KBM-7 (cell line): ENCODE data around the gene SLIT1.

Experiments
- DNase-seq: peaks from one replicate; pipeline ENCODE4 v3.0.0-alpha.2; 2015
- in situ Hi-C: fragments of 300-500 bp; cut with MboI; formaldehyde crosslinking; loops from 2 replicates; pipeline ENCODE4 v1.14.3; 2020; ENCODE audit warnings: low sequenced_read_pairs, low pct_unique_long_range_greater_than_20kb, mixed read lengths

SLIT1 gene

DNA sequence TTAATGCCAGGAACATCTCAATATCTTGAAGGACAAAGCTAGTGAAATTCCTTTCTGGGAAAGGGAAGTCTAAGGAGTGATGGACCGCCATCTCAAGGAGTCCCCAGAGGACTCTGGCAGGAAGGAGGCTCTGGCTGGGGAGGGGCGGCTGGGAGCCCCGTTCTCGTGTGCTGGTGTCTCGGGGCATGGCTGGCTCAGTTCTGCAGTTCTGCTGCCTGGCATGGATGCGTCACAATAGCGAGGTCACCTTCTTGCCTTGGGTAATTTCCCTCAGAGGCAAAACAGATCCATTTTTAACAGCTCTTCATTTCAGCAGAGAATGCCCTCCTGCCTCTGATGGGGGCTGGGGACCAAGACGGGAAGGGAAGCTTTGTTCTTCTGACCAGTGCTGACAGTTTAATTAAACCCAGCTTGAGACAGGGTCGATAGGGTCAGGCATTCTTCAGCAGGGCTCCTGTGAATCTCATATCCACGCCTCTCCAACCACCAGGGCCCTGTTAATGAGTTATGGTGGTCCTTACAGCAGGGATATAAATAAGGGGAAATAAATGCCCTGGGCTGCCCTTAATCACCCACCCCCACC lies 35.7 kb downstream of the SLIT1 start:
- in situ Hi-C loops, result no loop called here
- DNase-seq, result no peak

DNA sequence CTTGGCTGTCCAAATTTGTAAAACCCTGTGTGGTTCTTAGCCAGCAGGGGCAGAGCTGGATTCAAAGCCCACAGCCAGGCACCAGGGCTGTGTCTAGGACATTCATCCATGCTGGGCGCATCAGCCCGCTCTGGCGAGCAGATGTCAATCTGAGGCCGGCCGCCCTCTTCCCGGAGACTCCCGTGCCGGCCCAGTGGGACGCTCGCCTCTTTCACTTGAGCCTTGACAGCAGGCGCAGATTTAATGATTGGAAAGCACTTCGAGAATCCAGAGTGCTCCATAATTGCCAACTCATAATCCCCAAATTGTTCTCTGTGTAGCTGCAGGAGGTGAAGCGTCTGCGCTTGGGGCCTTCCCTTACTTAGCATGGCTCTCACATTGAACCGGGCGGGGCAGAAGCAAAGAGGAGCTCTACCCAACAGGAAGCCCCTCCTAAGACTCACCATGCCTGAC lies 36.7 kb downstream of the SLIT1 start:
- DNase-seq, result no peak
- in situ Hi-C loops, result no loop called here

DNA sequence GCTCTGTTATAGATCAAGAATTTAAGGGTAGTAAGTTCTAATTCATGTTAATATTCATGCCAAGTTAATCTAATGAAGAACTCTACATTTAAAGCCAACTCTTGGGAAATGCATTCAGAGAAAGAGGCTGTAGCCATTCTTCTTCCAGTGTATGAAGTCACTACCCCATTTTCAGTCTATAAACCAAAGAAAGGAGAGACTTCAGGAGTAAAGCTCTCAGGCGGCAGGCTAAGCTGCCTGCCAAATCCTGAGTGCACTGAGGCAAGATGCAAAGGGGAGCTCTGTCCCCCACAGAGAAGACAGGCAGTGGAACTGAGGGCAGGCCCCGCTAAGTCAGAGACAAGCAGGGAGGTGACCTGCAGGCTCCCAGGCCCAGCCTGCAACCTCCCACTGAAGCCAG lies 41.5 kb downstream of the SLIT1 start:
- DNase-seq, result no peak
- in situ Hi-C loops, result no loop called here

DNA sequence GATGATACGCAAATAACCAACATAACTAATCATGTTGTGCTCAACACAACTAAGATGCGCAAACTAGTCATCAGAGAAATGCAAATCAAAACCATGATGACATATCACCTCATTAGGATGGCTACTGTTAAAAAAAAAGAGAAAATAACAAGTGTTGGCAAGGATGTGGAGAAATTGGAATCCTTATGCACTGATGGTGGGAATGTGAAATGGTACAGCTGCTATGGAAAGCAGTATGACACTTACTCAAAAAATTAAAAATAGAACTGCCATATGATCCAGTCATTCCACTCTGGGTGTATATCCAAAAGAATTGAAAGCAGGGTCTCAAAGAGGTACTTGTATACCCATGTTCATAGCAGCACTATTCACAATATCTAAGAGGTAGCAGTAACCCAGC lies 42.9 kb downstream of the SLIT1 start:
- in situ Hi-C loops, result no loop called here
- DNase-seq, result no peak

DNA sequence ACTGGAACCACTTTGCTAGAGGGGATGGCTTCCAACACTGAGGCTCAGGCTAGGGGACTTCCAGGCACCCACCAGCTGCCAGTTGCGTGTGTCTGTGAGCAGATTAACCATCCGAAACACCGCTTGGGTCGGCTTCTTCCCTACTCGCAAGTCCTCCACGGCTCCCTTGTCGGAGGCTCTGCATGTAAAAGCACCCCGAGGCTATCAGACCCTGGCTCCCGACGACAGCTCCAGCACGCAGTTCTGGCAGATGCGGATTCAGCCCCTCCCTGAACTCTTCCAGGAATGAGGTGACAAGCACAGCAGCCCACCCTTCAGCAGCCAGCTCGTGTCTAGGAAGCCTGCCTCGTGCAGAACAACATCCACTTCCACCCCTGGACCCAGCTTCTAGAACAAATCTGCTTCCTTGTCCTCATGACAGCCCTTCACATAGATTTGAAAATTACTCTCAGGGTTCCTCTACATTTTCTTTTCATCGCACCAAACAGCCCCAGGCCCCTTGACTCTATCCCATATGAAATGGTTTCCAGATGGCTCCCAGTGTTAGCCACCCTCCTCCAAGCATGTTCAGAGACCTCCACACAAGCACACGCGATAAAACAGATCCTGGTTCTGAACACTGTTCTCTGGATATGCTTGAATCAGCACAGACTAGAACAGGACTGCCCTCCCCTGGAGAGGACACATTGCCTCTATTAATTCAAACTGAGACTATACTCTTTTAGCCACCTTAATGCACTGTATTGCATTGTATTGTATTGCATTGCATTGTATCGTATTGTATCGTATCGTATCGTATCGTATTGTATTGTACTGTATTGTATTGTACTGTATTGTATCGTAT lies 44.6 kb downstream of the SLIT1 start:
- in situ Hi-C loops, result no loop called here
- no peak for DNase-seq

DNA sequence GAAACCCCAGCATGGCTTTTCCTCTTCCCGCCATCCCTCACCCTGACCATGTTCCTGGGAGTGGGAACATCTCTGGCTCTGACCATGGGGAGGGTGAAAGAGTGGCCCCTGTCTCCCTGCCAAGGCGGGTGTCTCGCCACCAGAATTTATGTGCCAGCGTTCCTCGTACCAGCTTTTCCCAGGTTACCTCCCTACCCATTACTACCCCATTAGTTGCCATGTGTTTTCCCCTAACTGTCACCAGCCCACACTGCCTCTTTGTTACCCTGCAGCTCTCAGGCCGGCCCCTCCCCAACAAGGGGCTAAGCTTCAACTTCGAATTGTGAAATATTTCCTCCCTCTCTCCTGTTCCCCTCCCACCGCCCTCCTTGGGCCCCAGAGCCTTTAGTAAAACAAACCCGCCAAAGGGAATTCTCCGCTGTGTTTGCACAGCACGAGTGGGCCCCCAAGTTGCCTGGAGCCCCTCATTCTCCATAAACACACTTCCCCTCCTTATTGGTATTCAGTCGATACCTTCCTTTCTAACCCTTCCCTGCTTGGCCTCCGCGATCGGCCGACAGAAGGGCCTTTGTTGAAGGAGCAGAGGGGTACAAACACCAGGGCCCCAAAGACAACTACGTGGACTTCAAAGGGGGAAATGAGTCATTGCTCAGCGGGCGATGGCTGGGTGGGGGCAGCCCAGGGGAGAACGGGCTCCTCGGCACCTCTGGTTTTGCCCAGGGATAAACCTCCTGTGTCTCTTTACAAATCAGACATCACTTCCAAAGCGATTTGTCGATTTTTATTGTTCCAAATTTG lies 45.5 kb downstream of the SLIT1 start:
- DNase-seq, result no peak
- in situ Hi-C loops, result no loop called here

DNA sequence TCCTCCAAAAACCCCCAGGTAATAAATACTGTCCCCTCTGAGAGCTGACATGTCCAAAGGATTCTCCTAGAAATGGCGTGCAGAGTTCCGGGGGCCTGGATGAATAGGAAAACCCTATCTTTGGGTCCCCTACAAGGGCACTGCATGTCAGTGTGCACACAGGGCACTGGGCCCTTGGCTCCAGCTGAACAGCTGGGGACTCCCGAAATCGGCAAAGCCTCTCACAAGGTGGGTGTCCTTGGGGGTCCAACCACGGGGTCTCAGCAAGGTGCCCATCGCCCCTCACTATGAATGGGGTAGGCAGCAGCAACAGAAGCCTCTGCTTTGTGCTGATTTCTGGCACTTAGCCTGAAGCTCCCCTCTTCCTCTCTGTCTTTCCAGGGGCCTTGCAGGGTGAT lies 46.1 kb downstream of the SLIT1 start:
- DNase-seq, result no peak
- in situ Hi-C loops, result no loop called here

DNA sequence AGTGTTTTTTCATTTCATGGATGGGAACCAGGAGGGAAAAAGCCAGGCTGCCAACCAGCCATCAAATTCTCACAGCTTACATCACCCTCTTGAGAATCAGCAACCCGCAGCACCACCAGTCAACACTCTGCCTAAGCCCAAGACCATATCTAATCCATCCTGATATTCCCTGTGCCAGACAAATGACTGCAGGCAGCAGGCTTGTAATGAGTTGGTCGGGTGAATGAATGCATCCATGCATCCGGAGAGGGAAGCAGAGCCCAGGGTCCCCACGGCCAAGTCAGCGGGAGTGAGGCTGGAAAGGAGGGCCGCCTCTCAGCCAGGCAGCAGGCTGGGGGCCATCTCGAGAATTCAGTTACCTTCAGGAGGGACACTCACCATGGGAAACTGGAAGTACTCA lies 46.9 kb downstream of the SLIT1 start:
- no peak for DNase-seq
- in situ Hi-C loops, result no loop called here

DNA sequence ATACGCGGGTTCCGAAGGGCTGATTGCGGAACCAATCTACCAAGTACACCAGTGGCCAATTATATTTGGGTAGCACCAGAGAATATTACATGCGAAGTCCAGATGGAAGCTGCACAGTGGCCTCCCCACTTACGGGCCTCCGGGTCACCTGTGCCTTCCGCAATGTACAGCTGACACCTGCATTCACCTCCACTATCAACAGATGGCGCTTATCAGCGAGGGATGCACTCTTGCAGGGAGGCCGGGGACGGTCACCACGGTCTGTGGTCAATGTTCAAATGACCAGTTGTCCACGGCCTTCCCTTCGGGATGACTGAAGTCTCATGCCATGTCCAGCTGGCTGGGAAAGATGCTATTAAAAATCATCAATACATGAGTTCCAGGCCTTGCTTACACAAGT lies 47.6 kb downstream of the SLIT1 start:
- in situ Hi-C loops, result no loop called here
- DNase-seq, result no peak

DNA sequence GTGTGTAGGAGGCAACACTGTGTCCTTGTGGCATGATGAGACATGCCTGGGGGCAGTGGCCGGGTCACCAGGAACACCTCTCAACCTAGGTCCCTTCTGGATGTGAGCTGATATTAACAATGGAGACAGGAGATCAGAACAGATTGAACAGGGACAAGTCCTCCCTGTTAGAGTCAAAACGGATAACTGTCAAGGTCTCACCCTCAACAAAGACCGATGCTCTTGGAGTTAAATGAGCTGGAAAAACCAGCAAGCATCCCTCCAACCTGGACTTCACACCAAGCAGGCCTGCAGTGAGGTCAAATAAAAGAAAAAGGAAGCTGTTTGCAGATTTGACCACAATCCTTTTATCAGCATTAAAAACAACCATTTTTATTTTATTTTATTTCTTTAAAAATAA lies 49.0 kb downstream of the SLIT1 start:
- in situ Hi-C loops, result no loop called here

DNA sequence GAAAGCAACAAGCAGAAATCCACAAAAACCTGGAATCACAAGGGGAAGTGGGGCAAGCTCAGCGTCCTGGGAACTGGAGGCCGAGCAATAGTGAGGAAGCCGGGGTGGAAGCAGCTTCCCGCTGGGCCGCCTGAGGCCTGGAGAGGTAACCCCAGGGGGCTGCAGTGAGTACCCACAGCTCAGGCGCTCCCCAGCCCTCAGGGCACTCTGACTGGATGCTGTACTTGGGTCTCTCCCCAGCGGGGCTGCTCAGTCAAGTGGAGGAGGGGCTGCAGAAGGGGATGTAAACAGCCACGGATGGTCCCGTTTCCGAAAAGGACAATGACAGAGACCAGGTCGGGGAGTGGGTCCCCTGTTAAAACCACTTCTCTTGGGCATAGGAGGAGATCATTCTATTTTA lies 50.3 kb downstream of the SLIT1 start:
- no peak for DNase-seq
- in situ Hi-C loops, result no loop called here

More for the DNA sequence above, 49.0 kb downstream of the SLIT1 start:
- DNase-seq, result no peak

DNA sequence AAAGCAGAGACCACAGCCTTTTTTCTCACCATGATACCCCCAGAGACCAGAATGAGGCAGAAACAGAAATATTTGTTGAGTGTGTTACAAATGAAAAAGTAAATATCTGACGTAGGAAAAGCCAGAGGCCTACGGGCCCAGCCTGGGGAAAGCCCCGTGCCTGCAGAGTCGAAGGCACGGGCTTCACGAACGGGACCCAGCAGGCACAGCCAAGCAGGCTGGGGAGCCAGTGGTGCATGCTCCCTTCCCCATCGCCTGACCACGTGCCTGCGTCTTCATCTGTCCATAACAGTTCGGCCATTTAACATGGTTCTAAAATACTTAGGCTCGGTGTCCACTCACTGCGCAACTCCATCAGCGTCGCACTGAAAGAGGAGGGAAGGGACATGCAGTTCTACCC lies 50.8 kb downstream of the SLIT1 start:
- in situ Hi-C loops, result no loop called here

DNA sequence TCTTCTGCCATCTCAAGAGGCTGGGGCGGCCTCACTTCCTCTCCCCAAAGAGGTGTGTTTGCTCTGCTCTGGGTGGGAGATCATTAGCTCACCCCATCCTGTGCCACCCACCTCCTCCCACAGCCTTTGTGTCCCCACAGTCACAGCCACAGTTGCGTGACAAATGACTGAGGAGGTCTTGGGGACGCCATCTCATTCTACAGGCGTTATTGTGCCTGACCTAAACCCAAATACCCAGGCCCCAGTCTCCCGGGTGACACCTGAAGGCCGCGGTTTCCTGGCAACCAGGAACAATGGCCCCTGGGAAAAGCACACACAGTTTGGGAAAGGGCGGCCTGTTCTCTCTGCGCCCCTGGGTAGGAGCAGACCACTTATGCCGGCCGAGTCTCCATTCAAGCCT lies 51.6 kb downstream of the SLIT1 start:
- DNase-seq, result no peak
- in situ Hi-C loops, result no loop called here

More for the DNA sequence above, 50.8 kb downstream of the SLIT1 start:
- no peak for DNase-seq

DNA sequence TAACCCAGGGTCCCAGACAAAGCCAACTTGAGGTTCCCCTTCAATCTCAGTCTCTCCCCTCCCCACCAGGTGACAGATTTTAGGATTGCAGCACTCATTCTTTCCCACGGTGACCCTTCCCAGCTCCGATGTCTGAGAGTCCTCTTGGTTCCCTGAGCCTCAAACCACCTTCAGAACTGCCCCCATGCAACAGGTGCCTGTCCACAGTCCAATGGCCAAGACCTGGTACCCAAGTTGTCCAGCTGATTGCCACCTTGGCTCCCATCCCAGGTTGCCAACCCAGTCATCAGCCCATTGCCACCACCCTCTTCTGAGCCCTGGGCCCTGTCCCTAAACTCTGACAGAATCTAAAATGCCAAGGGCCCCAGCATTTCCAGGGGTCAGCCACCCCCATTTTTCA lies 53.5 kb downstream of the SLIT1 start:
- DNase-seq, result no peak
- in situ Hi-C loops, result no loop called here

DNA sequence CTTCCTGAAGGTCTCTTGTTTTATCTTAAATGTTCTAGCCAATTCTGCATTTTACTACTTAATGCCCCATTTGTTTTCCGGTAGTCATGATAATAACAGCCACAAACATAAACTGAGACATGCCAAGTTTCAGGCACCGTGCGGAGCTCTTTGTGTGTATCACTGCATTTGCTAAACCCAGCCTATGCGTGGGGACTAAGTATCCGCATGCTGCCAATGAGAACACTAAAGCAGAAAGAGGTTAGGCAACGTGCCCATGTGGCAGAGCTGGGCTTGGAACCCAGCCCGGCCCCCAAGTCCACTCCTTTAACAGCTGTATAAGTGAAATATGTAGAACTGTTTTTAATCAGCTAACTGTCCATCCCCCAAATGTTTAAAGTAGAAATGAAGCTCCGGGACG lies 54.1 kb downstream of the SLIT1 start:
- no peak for DNase-seq
- in situ Hi-C loops, result no loop called here

DNA sequence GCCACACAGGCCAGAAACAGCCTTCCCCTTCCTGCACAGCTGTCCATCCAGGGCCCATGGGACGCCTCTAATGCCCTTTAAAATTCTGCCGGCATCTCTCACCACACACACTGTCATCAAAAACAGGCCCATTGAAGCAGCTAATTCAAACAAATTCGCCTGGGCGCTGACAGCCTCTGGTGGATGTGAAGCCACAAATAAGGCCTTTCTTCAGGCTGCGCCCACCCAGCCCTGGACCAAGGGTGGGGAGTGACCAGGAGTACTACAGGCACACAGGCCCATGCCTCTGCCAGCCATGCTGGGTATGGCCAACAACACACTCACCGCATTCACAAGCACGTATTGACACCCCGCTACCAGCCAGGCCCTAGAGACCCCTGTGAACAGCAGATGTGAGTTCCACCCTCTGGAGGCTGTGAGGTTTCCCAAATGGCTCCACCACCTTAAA lies 54.6 kb downstream of the SLIT1 start:
- DNase-seq, result no peak

DNA sequence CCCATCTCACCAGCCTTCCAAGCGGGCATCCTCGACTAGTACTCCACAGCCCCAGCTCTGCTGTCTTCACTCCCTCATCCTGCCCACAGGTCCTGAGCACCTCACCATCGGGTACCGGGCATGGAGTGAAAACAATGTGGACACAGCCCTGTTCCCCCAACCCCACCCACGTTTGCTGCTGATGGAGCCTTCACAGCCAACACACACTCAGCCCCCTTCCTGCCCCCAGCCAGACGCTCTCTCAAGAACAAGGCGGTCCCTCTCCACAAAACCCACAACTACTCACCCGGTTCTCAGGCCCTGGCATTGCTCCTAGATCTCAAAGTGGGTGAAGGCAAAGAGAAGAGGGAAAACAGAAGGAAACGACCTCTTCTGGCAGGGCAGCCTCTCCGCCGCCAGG lies 56.1 kb downstream of the SLIT1 start:
- in situ Hi-C loops, result no loop called here
- DNase-seq, result no peak

More for the DNA sequence above, 54.6 kb downstream of the SLIT1 start:
- in situ Hi-C loops, result no loop called here

DNA sequence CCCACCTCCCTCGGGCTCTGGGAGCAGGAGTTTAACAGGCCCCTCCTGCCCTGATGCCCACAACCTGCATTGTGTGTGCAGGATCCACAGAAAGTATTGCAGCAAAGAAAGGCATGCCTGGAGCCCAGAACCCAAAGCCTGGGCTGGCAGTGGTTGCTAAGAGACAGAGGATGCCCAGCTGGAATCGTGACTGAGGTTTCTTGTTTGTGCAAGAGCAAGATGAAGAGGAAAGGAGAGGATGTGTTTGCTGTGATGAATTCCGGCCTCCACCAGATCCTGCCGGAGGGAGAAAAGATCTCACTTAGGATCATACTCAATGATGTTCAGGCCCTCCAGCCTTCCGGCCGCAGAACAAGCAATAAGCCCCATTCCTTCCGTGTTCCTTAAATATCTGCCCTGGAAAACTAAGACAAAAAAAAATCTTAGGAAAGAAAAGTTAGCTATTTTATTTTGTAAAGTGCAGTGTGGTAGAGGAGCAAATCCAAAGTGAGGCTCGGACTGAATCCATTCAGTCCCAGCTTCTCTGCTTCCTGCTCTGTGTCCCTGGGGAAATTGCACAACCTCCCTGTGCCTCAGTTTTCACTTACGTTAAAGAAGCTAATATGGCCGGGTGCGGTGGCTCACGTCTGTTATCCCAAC lies 57.1 kb downstream of the SLIT1 start:
- in situ Hi-C loops, result no loop called here
- no peak for DNase-seq

DNA sequence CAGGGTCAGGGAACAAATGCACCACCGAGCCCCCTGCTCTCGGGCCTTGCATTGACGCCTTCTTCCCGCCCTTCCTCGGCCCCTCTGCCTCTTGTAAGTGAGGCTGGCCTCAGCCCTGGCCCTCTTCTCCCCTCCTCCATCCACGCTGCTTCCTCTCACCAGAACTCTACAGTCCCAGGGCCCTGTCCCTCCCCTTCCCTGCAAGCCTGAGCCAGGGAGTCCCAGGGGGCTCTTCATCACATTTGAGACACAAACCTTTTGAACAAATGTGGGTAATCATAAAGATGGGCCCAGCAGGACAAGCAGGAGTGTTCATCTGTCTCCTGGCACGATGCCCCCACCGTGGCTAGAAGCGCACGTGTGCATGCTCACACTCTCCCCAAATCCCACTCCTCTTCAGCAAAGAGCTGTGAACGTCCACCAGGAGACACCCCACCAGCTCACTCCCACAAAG lies 57.7 kb downstream of the SLIT1 start:
- DNase-seq, result no peak
- in situ Hi-C loops, result no loop called here
